ENCODE data around the gene FBLN2. TPM values are rescaled to one million over a fixed set of nuclear protein-coding genes. Genes with fewer than 3 reads are reported as not detected.

Gene FBLN2
- total RNA-seq, 3 donors from 2014 or later (not counting 1 experiment from before 2014, with no cell fraction given) = 0.61 to 2.7 (median 1.6) TPM

DNA sequence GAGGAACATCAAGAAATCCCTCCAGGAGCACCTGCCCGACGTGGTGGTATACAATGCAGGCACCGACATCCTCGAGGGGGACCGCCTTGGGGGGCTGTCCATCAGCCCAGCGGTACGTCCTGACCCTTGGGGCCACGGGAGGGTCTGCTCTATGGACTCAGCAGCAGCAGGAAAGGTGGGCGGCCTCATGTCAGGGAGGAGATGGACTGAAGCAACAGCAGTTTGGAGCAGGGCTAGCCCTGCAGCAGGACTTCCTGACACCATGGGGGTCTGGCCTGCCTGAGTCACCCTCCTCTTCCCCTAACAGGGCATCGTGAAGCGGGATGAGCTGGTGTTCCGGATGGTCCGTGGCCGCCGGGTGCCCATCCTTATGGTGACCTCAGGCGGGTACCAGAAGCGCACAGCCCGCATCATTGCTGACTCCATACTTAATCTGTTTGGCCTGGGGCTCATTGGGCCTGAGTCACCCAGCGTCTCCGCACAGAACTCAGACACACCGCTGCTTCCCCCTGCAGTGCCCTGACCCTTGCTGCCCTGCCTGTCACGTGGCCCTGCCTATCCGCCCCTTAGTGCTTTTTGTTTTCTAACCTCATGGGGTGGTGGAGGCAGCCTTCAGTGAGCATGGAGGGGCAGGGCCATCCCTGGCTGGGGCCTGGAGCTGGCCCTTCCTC is 44.6 kb upstream of the FBLN2 start:
- H3K27me3 ChIP-seq (ENCODE audit: control insufficient read depth, insufficient read depth, low read length) = no peaks in the 10 kb centered on the region
- TF ChIP-seq, protein P1, sequence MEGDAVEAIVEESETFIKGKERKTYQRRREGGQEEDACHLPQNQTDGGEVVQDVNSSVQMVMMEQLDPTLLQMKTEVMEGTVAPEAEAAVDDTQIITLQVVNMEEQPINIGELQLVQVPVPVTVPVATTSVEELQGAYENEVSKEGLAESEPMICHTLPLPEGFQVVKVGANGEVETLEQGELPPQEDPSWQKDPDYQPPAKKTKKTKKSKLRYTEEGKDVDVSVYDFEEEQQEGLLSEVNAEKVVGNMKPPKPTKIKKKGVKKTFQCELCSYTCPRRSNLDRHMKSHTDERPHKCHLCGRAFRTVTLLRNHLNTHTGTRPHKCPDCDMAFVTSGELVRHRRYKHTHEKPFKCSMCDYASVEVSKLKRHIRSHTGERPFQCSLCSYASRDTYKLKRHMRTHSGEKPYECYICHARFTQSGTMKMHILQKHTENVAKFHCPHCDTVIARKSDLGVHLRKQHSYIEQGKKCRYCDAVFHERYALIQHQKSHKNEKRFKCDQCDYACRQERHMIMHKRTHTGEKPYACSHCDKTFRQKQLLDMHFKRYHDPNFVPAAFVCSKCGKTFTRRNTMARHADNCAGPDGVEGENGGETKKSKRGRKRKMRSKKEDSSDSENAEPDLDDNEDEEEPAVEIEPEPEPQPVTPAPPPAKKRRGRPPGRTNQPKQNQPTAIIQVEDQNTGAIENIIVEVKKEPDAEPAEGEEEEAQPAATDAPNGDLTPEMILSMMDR (IDR thresholded peaks at IDR 0.05) = no peak
- Mint-ChIP-seq H3K27me3 (ENCODE audit: low read depth in 2 of 2) (no peaks in the 10 kb centered on the region), H3K27ac (no peak overlapping the region), H3K36me3 (no peaks in the 10 kb centered on the region), H3K9me3 (no peaks in the 10 kb centered on the region), H3K4me1 (no peaks in the 10 kb centered on the region), H3K4me3 (no peak overlapping the region)
- no peak overlapping the region for H3K27ac ChIP-seq (ENCODE audit: low read length)
- H3K4me3 ChIP-seq (ENCODE audit: low read length) = no peak overlapping the region
- H3K36me3 ChIP-seq (ENCODE audit: control insufficient read depth, insufficient read depth, low read length) = no peaks in the 10 kb centered on the region
- H3K4me1 ChIP-seq (ENCODE audit: control insufficient read depth, insufficient read depth, low read length) = no peaks in the 10 kb centered on the region
- 90% methylated on average over 23 of the region's 23 CpGs for WGBS (ENCODE audit: insufficient coverage)
- DNase-seq (no peak), ATAC-seq (no peak)
- intact Hi-C loops (cut with micrococcal nuclease) = no loop called here
- no peaks in the 10 kb centered on the region for H3K9me3 ChIP-seq (ENCODE audit: control insufficient read depth, insufficient read depth, low read length)

DNA sequence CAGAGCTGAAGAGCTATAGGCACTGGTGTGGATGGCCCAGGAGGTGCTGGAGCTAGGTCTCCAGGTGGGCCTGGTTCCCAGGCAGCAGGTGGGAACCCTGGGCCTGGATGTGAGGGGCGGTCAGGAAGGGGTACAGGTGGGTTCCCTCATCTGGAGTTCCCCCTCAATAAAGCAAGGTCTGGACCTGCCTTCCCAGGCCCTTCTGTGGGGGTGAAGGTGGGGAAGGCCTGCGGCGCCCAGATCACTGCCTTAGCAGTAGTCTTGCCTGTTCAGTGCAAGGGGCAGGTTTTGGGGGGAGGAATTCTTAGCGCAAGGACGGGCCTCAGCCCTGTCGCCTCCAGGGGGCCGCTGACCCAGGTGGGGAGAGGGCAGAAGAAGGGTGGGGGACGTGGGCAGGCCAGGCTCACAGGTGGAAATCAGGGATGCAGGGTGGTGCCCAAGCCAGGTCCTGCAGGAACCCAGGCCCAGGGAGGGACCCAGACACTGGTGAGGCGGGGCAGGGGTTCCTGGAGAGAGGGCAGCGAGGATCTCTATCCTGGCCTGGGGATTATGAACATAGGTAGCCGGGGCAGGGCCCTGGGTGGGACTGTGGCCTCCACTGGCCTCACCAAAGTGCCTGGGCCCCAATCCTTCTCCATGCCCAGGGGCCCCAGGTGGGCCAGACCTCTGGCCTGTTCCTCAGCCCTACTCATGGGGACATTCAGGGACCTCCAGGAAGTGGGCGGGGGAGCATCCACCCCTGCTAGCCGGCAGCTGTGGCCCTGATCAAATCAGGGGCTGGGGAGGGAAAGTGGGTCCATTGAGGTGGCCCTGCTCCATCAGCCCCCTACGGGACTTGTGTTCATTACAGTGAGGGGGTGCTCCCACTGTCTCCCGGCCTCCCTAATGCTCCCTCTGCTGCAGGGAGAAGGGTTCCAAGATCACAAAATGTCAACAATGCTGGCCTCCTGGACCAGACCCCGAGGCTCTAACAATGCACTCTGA is 43.5 kb upstream of the FBLN2 start:
- Histone ChIP-seq H3K27me3 (ENCODE audit: control insufficient read depth, insufficient read depth, low read length) (no peaks in the 10 kb centered on the region), H3K4me1 (ENCODE audit: control insufficient read depth, insufficient read depth, low read length) (no peaks in the 10 kb centered on the region), H3K4me3 (ENCODE audit: low read length) (no peak overlapping the region), H3K9me3 (ENCODE audit: control insufficient read depth, insufficient read depth, low read length) (no peaks in the 10 kb centered on the region), H3K27ac (ENCODE audit: low read length) (no peak overlapping the region), H3K36me3 (ENCODE audit: control insufficient read depth, insufficient read depth, low read length) (no peaks in the 10 kb centered on the region)
- H3K27me3 Mint-ChIP-seq (ENCODE audit: low read depth in 2 of 2) = no peaks in the 10 kb centered on the region
- H3K4me3 Mint-ChIP-seq = no peak overlapping the region
- no peaks in the 10 kb centered on the region for H3K4me1 Mint-ChIP-seq
- DNase-seq = no peak
- ATAC-seq = no peak
- intact Hi-C loops (cut with micrococcal nuclease) = no loop called here
- 86% methylated on average over 16 of the region's 16 CpGs for WGBS (ENCODE audit: insufficient coverage)
- no peaks in the 10 kb centered on the region for H3K36me3 Mint-ChIP-seq
- TF ChIP-seq, protein P1 (IDR thresholded peaks at IDR 0.05) = no peak
- no peak overlapping the region for H3K27ac Mint-ChIP-seq
- H3K9me3 Mint-ChIP-seq = no peaks in the 10 kb centered on the region

DNA sequence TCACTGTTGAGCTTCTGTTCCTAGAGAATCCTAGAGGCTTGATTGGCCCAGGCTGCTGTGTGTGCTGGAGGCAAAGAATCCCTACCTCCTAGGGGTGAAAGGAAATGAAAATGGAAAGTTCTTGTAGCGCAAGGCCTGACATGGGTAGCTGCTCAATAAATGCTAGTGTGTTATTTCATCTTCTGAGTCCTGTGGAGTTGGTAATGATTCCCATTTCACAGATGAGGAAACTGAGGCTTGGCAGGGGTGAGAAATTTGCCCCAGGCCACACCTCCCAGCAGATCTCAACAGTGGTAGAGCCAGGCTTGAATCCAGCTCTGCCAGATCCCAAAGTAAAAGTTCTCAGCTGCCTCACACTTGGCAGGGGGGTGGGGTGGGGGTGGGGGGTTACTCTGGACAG is 42.7 kb upstream of the FBLN2 start:
- Mint-ChIP-seq H3K27me3 (ENCODE audit: low read depth in 2 of 2) (no peaks in the 10 kb centered on the region), H3K4me3 (no peak overlapping the region)
- intact Hi-C loops (cut with micrococcal nuclease) = no loop called here

More for the DNA sequence above, 42.7 kb upstream of the FBLN2 start:
- no peaks in the 10 kb centered on the region for H3K36me3 ChIP-seq (ENCODE audit: control insufficient read depth, insufficient read depth, low read length)
- TF ChIP-seq, protein P1 (IDR thresholded peaks at IDR 0.05) = no peak
- H3K4me3 ChIP-seq (ENCODE audit: low read length) = no peak overlapping the region
- DNase-seq (no peak), ATAC-seq (no peak)
- no peaks in the 10 kb centered on the region for H3K4me1 Mint-ChIP-seq
- H3K9me3 Mint-ChIP-seq = no peaks in the 10 kb centered on the region
- no peaks in the 10 kb centered on the region for H3K4me1 ChIP-seq (ENCODE audit: control insufficient read depth, insufficient read depth, low read length)
- H3K27ac ChIP-seq (ENCODE audit: low read length) = no peak overlapping the region
- 100% methylated on average over 1 of the region's 1 CpG for WGBS (ENCODE audit: insufficient coverage)
- H3K9me3 ChIP-seq (ENCODE audit: control insufficient read depth, insufficient read depth, low read length) = no peaks in the 10 kb centered on the region
- H3K27ac Mint-ChIP-seq = no peak overlapping the region
- H3K36me3 Mint-ChIP-seq = no peaks in the 10 kb centered on the region
- no peaks in the 10 kb centered on the region for H3K27me3 ChIP-seq (ENCODE audit: control insufficient read depth, insufficient read depth, low read length)
